GM19351 (cell line): Measurements from ENCODE around the gene DHRS7B.

ENCODE experiments used
- ATAC-seq: cut with Tn5 transposase; IDR thresholded peaks from one replicate; pipeline ENCODE4 v1.9.1; 2021; ENCODE audit warnings: mild to moderate bottlenecking, moderate library complexity; ENCODE audit not compliant: unreplicated experiment

DHRS7B gene

DNA sequence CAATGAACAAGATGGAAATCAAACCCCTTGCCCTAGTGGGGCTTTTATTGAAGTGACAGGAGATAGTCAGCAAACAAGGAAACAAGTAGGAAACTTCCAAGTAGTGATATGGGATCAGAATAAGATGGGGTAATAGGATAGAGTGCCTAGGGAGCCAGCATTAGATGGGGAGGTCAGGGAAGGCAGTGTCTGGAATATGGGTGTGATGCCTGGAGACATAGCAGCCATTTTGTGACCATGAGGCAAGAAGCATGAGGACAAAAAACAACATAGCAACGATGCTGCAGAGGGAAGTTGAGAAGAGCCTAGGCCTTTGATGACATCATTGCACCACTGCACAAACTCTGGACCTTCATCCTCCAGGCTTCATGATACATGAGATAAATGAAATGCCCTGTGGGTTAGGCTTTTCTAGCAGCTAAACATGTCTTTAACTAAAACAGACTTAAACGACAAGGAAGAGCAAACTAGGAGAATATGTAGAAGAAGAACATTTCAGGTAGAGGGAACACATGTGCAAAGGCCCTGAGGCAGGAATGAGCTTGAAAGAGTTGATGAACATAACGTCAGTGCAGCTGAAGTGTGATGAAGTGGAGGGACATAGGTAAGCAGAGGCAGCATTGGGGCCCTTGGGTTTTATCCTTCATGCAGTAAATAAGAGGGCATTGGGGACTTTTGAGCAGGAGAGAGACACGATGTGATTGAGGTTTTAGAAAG, 105.4 kb downstream of the DHRS7B start:
- no peak for ATAC-seq

DNA sequence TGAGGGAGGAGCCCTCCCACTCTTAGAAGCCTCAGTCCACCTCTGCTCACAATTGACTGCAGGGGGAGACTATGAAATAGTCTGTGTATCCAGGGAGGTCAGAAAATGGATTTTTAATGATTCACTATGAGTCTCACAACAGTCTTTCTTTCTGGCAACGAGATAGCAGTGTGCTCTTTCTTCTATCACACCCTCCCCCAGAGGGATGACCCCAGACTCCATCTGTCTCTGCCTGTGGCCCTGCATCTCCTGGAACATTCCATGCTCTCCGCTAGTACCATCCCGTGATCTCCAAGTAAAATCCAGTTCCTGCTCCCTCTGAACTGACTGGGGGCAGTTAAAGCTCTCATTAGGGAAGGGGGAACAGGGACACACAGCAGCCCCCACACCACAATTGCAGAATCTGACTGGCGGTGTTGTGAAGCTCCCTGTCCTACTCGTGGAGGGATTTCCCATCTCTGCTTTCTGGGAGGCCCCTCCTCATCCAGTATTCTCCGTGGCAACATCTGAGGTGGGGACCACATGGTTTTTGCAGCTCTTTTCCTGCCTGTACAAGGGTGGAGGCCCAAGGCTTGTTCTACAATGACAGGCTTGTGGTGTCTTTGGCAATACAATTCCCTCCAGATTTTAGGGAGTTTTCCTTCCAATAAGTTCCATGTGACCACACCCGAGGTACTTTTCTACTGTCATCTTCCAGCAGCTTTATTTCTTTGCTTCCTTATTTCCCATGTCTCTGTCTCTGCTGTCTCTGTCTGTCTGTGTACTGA, 107.0 kb downstream of the DHRS7B start:
- ATAC-seq: no peak

GRCh38 chr17:21235921-21236320, 109.2 kb downstream of the DHRS7B start:
- no peak for ATAC-seq

DNA sequence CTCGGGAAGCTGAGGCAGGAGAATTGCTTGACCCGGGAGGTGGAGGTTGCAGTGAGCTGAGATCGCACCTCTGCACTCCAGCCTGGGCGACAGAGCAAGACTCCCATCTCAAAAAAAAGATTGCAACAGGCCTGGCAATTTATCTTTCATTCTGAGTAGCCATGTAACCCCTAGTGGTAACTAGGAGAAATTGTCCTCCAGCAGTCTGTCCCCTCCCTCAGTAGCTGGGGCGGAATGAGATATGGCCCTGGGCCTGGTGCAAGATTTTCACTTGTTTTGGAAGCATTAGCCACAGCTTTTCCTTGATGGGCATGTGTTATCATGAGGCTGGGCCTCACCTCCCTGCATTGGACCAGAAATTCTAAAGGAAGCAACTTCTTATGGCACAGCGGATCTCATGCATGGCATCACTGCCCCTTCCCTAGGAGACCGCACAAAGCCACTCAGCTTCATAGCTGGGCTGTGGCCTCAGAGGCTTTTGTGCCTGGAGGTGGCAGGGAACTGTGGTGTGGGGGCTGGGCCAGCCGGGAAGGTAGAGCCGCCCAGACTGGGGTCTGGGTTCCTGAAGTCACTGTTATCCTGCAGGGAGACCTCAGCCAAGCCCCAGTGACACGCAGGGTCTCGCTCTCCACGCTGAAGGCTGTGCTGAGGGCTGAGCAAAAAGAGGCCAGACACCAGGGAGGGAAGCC, 113.1 kb downstream of the DHRS7B start:
- ATAC-seq: no peak

- ATAC-seq: no peak
Measured at GRCh38 chr17:21240369-21241055, 113.7 kb downstream of the DHRS7B start.
